GM10847 (cell line): ENCODE measurements around the gene CAP2.

Experiments used
- POLR2A ChIP-seq: IDR thresholded peaks from 2 replicates; pipeline ENCODE4 v1.6.1; 2011; ENCODE audit not compliant: insufficient read length; ENCODE audit errors: extremely low read depth

The CAP2 gene

DNA sequence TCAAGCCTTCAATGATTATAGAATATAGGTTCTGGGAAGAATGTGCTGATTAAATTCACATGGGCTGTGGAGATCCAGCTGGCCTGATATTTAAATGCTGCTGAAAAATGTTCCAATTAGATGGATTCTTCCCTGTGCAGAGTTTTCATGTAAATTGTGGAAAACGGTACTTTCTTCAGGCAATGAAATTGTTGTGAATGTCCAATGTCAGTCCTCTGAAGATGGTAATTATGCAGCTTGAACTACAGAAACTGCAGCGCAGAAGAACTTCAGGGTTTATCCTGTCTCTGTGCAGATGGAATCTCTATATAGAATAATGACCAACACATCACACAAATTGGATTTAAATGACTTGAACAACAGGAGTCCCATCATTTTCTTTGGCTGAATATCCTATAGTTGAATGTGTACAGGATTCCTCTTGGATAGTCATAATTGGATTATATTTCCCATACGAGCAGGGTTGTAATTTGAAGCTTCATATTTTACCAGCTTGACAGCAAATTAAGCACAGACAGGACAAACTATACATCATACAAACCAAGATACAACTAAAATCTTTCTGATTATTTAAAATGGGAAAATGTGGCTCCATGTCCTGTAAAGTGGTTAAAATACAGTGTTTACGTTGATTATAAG, 82.3 kb downstream of the CAP2 start:
- no peak for TF ChIP-seq POLR2A

DNA sequence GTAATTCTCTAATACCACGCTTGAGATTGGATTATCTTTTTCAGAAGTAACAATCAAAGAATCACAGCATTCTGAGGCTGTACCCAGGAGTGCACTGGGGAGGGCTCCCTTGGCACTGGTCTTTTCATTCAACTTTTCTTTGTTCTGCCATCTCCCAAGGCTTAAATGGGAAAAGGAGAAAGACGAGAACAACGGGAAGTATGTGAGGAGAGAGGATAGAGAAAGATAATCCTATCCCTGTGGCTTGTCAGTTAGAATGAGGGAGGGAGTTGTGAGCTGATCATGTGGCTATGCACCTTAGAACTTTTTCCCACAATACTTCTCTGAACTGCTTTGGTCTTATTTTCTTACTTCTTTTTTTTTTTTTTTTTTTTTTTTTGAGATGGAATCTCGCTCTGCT, 83.1 kb downstream of the CAP2 start:
- TF ChIP-seq POLR2A: no peak

GRCh38 chr6:17477356-17477755, 84.0 kb downstream of the CAP2 start:
- TF ChIP-seq POLR2A: no peak

DNA sequence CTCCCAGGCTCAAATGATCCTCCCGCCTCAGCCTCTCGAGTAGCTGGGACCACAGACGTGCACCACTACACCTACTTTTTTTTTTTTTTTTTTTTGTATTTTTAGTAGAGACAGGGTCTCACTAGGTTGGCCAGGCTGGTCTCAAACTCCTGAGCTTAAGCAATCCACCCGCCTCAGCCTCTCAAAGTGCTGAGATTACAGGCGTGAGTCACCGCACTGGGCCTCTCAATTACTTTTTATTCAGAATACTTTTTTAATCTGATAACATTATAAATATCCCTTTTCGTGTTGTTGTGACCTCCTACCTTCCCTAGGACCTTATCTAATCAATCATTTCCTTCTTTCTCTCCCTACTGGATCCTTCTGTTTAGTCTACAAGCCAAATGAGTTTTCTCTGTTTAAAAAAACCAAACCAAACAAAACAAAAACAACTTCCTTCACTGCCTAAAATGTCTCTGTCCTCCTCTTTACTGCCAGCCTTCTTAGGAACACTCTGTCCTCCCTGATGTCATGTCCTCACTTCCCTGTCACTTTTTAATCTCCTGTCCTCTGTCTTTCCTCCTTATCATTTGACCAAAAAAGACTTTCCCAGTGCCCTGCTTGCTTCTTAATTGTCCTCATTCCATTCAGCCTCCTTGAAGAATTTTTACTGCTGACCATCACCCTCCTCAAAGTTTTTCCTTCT, 85.0 kb downstream of the CAP2 start:
- no peak for TF ChIP-seq POLR2A

DNA sequence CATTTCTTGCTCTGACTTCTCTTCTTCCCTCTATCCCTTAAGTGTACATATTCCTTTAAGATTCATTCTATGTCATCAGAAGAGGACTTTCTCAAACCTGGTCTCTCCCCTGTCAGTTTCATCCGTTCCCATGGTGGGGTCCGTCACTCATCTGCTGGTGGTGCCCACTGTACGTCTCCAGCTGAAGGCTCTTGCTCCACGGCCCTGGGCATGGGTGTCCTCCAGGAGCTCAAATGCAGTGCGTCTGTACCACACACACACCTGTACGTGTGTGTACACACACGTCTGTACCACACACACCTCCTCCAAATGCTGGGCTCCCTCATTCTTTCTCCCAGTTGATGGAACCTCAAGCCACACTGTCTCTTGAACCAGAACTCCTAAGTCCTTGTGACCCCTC, 85.6 kb downstream of the CAP2 start:
- no peak for TF ChIP-seq POLR2A

DNA sequence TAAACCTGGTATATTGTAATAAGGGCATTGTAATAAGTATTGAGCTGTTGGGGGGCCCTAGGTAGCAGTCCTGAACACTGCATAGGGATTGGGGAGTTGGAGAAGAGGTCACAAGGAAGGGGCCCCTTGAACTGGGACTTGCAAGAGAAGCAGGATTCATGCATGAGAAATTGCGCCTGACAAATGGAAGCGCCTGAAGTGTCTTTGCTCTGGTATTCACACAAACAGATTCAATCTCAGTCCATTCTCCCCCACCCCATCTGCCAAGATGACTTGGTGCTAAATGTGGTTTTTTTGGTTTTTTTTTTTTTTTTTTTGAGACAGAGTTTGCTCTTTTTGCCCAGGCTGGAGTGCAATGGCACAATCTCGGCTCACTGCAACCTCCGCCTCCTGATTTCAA, 87.1 kb downstream of the CAP2 start:
- no peak for TF ChIP-seq POLR2A

DNA sequence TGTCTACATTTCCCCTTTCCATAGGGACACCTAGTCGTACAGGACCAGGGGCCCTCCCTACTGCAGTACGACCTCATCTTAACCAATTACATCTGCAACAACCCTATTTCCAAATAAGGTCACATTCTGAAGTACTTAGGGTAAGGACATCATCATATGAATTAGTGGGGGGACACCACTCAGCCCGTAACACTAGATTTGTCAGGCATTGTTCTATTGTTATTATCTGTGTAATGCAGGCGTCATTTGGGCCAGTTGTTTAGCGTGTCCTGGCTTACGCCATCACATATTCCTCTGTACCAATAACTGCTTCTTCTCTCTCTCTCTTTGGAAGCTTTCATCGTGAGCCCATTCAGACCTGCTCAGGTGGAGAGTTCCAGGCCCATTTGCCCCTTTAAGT, 89.3 kb downstream of the CAP2 start:
- TF ChIP-seq POLR2A: no peak

- no peak for TF ChIP-seq POLR2A
Observed at GRCh38 chr6:17483391-17484016, 90.1 kb downstream of the CAP2 start.

DNA sequence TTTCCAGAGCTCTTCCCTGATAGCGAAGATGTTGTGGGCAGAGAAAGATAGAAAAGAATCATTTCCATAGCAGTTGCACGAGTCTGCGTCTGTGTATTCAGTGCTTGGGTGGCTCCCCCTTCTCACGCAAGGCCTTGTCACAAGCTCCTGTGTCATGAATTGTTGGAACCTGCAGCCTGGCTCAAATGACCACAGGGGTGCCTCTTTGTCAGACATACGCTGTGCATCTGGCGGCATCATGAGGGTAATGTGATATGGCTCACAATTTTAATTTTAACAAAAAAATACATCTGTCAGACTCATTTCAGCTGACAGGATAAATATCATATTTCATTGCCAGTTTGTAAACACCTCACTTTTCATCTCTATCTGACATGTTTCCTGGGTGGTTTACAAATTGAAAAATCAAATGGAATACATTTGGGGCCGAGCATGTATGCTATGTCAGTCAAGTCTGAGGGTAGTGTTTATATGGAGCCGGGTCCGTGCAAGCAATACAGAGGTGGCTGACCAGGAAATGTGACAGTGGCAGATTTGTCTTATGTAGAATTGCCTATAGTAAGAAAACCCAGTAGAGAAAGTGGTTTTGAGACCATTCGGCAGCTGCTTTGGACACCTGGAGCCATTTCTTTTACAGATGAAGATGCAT, 90.9 kb downstream of the CAP2 start:
- TF ChIP-seq POLR2A: no peak

GRCh38 chr6:17485181-17485580, 91.8 kb downstream of the CAP2 start:
- no peak for TF ChIP-seq POLR2A

GRCh38 chr6:17485946-17486345, 92.6 kb downstream of the CAP2 start:
- TF ChIP-seq POLR2A: no peak

- no peak for TF ChIP-seq POLR2A
Observed at GRCh38 chr6:17486680-17487079, 93.3 kb downstream of the CAP2 start.

DNA sequence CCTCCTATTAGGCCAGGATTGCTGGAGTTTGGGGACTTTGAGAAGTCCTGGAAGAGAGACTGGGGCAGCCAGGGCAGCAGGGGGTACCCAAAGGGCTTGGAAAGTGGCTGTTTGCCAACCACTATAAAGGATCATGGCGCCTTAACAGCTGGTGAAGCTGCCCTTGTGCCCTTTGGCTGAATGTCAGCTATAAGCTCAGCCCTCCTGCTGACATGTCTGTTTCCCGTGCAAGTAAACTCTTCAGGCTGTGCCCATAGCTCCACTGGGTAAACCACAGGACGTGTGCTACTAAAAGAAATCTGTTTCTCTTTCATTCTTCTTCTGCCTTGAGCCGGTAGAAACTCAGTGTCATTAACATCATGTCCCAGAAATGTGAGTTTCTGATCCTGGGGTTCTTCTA, 97.3 kb downstream of the CAP2 start:
- no peak for TF ChIP-seq POLR2A

GRCh38 chr6:17491416-17492142, 98.2 kb downstream of the CAP2 start:
- TF ChIP-seq POLR2A: no peak

- TF ChIP-seq POLR2A: no peak
Observed at GRCh38 chr6:17492350-17492749, 99.0 kb downstream of the CAP2 start.
